NOMO-1 (cell line): ENCODE data around the gene KEAP1.
A peak's percentile ranks its signal among the peaks of the same experiment; 100 is the strongest.

Source experiments
- DNase-seq, 2 experiments: peaks; one replicate each; lab custom pipeline; 2025; ENCODE audit not compliant: unreplicated experiment in 2 of 2; lab: John Stamatoyannopoulos, UW

The KEAP1 gene

GRCh38 chr19:10525636-10526035, 22.5 kb upstream of the KEAP1 start:
- no peak for DNase-seq

GRCh38 chr19:10523135-10523636, 20.0 kb upstream of the KEAP1 start:
- DNase-seq = no peak

GRCh38 chr19:10521461-10522171, 18.5 kb upstream of the KEAP1 start:
- no peak for DNase-seq

- no peak for DNase-seq
Measured at GRCh38 chr19:10520652-10521318, 17.6 kb upstream of the KEAP1 start.

GRCh38 chr19:10519421-10519820, 16.3 kb upstream of the KEAP1 start:
- DNase-seq = no peak

- no peak for DNase-seq
Measured at GRCh38 chr19:10518444-10519361, 15.5 kb upstream of the KEAP1 start.

- DNase-seq = peak in 1 of 2 experiments; percentile 36
Measured at GRCh38 chr19:10517760-10518443, 14.7 kb upstream of the KEAP1 start.

GRCh38 chr19:10517361-10517759, 14.2 kb upstream of the KEAP1 start, which contains the start of gene S1PR5:
S1PR5 (minus strand) TSS chr19:10517447; CDS start chr19:10515011, 2,436 bp downstream.
- DNase-seq = no peak

- DNase-seq = no peak
Measured at GRCh38 chr19:10516671-10517286, 13.6 kb upstream of the KEAP1 start.

GRCh38 chr19:10516064-10516385, 12.9 kb upstream of the KEAP1 start:
- DNase-seq = no peak

- no peak for DNase-seq
Measured at GRCh38 chr19:10514211-10515145, 11.3 kb upstream of the KEAP1 start.

GRCh38 chr19:10513223-10513622, 10.1 kb upstream of the KEAP1 start:
- DNase-seq = no peak

GRCh38 chr19:10510301-10510802, 7.2 kb upstream of the KEAP1 start:
- no peak for DNase-seq

GRCh38 chr19:10508707-10509106, 5.6 kb upstream of the KEAP1 start:
- no peak for DNase-seq

- no peak for DNase-seq
Measured at GRCh38 chr19:10508036-10508435, 4.9 kb upstream of the KEAP1 start.

GRCh38 chr19:10505583-10506229, 2.5 kb upstream of the KEAP1 start:
- DNase-seq = peak; percentile 62 to 69

- DNase-seq = peak; percentile 91 to 95
Measured at GRCh38 chr19:10502524-10503001, 593 bp downstream of the KEAP1 start.

GRCh38 chr19:10501971-10502523, 1.1 kb downstream of the KEAP1 start:
- no peak for DNase-seq
